ENCODE data around the gene L3MBTL4. TPM values are rescaled to one million over a fixed set of nuclear protein-coding genes. Genes with fewer than 3 reads are reported as not detected.

The L3MBTL4 gene
- total and polyA plus RNA-seq, 10 of the 15 experiments (the other 5 are each of a cell fraction or from before 2014, with no cell fraction given): 1.3 to 8.7 (median 3.8) TPM

DNA sequence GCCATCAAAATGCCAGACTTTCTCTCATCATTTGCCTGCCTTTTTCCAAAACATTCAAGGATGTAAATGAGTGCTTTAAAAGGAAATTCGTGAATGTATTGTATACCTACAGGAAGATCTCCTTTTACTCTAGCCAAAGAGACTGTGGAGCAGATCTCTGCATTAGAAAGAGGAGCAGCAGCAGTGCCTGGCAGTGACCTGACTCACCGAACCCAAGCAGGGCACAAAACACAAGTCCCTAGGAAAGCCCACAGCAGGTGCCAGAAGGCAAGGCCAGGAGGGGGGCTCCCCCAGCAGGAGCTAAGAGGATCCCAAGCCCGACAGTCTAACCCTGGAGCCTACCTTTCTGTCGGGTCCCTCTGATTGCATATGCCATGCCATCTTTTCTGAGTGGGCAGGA lies 47.9 kb downstream of the L3MBTL4 start:
- in situ Hi-C loops (cut with MboI) (no loop called here), intact Hi-C loops (cut with micrococcal nuclease; ENCODE audit: unreplicated experiment) (no loop called here)
- 60% methylated on average over 4 of the region's 4 CpGs for WGBS (ENCODE audit: insufficient coverage, insufficient replicate concordance, low lambda C conversion rate, missing lambda C conversion rate)
- H2AFZ ChIP-seq (ENCODE audit: control insufficient read depth, low read depth, low read length): no peak overlapping the region
- H3K9ac ChIP-seq (ENCODE audit: control insufficient read depth, insufficient read depth, low read length): no peak overlapping the region
- ChIA-PET RAD21 (ENCODE audit: unreplicated experiment) (interaction anchor here (1.5 to 1.6 kb wide), 2 partner anchors 9 to 30 kb away, joined by 3 to 4 read pairs; no protein-coding TSS in a partner anchor), CTCF (interaction anchor here (1.2 to 1.4 kb wide), 2 partner anchors 10 to 115 kb away, joined by 3 to 6 read pairs; no protein-coding TSS in a partner anchor), POLR2A (interaction anchor here (1.4 kb wide), 1 partner anchor 9 kb away, joined by 5 read pairs; no protein-coding TSS in a partner anchor), SMC1A (ENCODE audit: uncharacterized antibody, unreplicated experiment) (interaction anchor here (0.7 kb wide), 1 partner anchor 22 kb away, joined by 3 read pairs; no protein-coding TSS in a partner anchor)
- no peak overlapping the region for H3K4me3 ChIP-seq
- no peaks in the 10 kb centered on the region for H3K27me3 ChIP-seq (replicated peaks in 1 of 2; ENCODE audit: control insufficient read depth in 2 of 2, insufficient read depth in 2 of 2, low read length in 1 of 2)
- H3K9me3 ChIP-seq (replicated peaks; ENCODE audit: control insufficient read depth, insufficient read depth, low read length): no peaks in the 10 kb centered on the region
- DNase-seq (ENCODE audit: low read depth, low spot score) (no peak), ATAC-seq (no peak), FAIRE-seq (no peak)
- no peak overlapping the region for H3K4me2 ChIP-seq (ENCODE audit: control insufficient read depth, insufficient read depth)
- H3K36me3 ChIP-seq (ENCODE audit: control insufficient read depth in 2 of 2, insufficient read depth in 2 of 2, low read length in 1 of 2): no peaks in the 10 kb centered on the region
- H3K79me2 ChIP-seq (ENCODE audit: control insufficient read depth, insufficient read depth, low read length): no peaks in the 10 kb centered on the region
- H4K20me1 ChIP-seq (ENCODE audit: control insufficient read depth, insufficient read depth): no peaks in the 10 kb centered on the region
- BruUV-seq (replicated peaks): no TSS peak
- H3K27ac ChIP-seq (ENCODE audit: control insufficient read depth, insufficient read depth): no peak overlapping the region
- no peak for TF ChIP-seq NFIC (IDR thresholded peaks at IDR 0.05; ENCODE audit: low read depth, low read length)
- TF ChIP-seq CHD1 (IDR thresholded peaks at IDR 0.05; ENCODE audit: low read depth, low read length): no peak
- no peak for TF ChIP-seq BACH1 (IDR thresholded peaks at IDR 0.05; ENCODE audit: borderline replicate concordance)
- no peak for TF ChIP-seq HDAC6 (IDR thresholded peaks at IDR 0.05; ENCODE audit: unreplicated experiment)
- TF ChIP-seq, protein P1, sequence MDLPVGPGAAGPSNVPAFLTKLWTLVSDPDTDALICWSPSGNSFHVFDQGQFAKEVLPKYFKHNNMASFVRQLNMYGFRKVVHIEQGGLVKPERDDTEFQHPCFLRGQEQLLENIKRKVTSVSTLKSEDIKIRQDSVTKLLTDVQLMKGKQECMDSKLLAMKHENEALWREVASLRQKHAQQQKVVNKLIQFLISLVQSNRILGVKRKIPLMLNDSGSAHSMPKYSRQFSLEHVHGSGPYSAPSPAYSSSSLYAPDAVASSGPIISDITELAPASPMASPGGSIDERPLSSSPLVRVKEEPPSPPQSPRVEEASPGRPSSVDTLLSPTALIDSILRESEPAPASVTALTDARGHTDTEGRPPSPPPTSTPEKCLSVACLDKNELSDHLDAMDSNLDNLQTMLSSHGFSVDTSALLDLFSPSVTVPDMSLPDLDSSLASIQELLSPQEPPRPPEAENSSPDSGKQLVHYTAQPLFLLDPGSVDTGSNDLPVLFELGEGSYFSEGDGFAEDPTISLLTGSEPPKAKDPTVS (IDR thresholded peaks at IDR 0.05; ENCODE audit: low read depth, low read length): no peak
- TF ChIP-seq, protein P2, sequence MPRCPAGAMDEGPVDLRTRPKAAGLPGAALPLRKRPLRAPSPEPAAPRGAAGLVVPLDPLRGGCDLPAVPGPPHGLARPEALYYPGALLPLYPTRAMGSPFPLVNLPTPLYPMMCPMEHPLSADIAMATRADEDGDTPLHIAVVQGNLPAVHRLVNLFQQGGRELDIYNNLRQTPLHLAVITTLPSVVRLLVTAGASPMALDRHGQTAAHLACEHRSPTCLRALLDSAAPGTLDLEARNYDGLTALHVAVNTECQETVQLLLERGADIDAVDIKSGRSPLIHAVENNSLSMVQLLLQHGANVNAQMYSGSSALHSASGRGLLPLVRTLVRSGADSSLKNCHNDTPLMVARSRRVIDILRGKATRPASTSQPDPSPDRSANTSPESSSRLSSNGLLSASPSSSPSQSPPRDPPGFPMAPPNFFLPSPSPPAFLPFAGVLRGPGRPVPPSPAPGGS (IDR thresholded peaks at IDR 0.05; ENCODE audit: borderline replicate concordance, insufficient read depth, low read depth, low read length, poor library complexity, severe bottlenecking): no peak
- TF ChIP-seq NBN (IDR thresholded peaks at IDR 0.05): no peak
- TF ChIP-seq, protein P3, sequence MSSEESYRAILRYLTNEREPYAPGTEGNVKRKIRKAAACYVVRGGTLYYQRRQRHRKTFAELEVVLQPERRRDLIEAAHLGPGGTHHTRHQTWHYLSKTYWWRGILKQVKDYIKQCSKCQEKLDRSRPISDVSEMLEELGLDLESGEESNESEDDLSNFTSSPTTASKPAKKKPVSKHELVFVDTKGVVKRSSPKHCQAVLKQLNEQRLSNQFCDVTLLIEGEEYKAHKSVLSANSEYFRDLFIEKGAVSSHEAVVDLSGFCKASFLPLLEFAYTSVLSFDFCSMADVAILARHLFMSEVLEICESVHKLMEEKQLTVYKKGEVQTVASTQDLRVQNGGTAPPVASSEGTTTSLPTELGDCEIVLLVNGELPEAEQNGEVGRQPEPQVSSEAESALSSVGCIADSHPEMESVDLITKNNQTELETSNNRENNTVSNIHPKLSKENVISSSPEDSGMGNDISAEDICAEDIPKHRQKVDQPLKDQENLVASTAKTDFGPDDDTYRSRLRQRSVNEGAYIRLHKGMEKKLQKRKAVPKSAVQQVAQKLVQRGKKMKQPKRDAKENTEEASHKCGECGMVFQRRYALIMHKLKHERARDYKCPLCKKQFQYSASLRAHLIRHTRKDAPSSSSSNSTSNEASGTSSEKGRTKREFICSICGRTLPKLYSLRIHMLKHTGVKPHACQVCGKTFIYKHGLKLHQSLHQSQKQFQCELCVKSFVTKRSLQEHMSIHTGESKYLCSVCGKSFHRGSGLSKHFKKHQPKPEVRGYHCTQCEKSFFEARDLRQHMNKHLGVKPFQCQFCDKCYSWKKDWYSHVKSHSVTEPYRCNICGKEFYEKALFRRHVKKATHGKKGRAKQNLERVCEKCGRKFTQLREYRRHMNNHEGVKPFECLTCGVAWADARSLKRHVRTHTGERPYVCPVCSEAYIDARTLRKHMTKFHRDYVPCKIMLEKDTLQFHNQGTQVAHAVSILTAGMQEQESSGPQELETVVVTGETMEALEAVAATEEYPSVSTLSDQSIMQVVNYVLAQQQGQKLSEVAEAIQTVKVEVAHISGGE (CRISPR knock-in tag; IDR thresholded peaks at IDR 0.05): no peak
- TF ChIP-seq WRNIP1 (IDR thresholded peaks at IDR 0.05; ENCODE audit: borderline replicate concordance, low read depth, low read length): no peak
- H3K4me1 ChIP-seq (ENCODE audit: control insufficient read depth, insufficient read depth, low read length): peaks cover 6% of the 10 kb centered on the region; the same call in 1 of the 2 replicates
